GM12878 (cell line): ENCODE results near the gene SBK2.

Experiments used
- CBFB ChIP-seq: IDR thresholded peaks from 2 replicates; pipeline ENCODE4 v1.6.1; 2016; ENCODE audit warnings: antibody characterized with exemption, low read depth
- ESRRA ChIP-seq: IDR thresholded peaks from 2 replicates; pipeline ENCODE4 v1.6.1; 2012; ENCODE audit warnings: mild to moderate bottlenecking, low read length, improper control_type of control experiment
- NRF1 ChIP-seq: conservative IDR thresholded peaks from 2 replicates; pipeline ENCODE4 v1.6.1; 2011; ENCODE audit warnings: mild to moderate bottlenecking, low read depth, low read length, improper control_type of control experiment
- POLR2A ChIP-seq: IDR thresholded peaks from 2 replicates; pipeline ENCODE4 v1.6.1; 2011; ENCODE audit warnings: low read depth, mild to moderate bottlenecking, low read length
- POLR2AphosphoS5 ChIP-seq: IDR thresholded peaks from 2 replicates; pipeline ENCODE4 v1.6.1; 2011; ENCODE audit warnings: mild to moderate bottlenecking, low read length, inconsistent platforms

GRCh38 chr19:55527197-55528029 is 9.5 kb downstream of the SBK2 start:
- TF ChIP-seq ESRRA (no peak), NRF1 (no peak), CBFB (no peak), POLR2A (no peak), POLR2AphosphoS5 (no peak)
